ENCODE results near the gene NCAN.
"Not testable (repeated sequence)": the region's sequence is repeated elsewhere in the genome, so short reads cannot be mapped to it uniquely, and the experiment has no call there.

The NCAN gene

GRCh38 chr19:19170873-19171672 is 40.7 kb upstream of the NCAN start:
- TF ChIP-seq CTCF (IDR thresholded peaks at IDR 0.05; ENCODE audit: borderline replicate concordance, insufficient read depth, low read depth, low read length): no peak
- H3K4me3 ChIP-seq (ENCODE audit: low read depth, low read length): no peak overlapping the region

- TF ChIP-seq CTCF (IDR thresholded peaks at IDR 0.05; ENCODE audit: borderline replicate concordance, insufficient read depth, low read depth, low read length): no peak
- no peak overlapping the region for H3K4me3 ChIP-seq (ENCODE audit: low read depth, low read length)
Observed at GRCh38 chr19:19171821-19172532, 39.8 kb upstream of the NCAN start.

- not testable (repeated sequence) for H3K4me3 ChIP-seq (ENCODE audit: low read depth, low read length)
Observed at GRCh38 chr19:19173243-19173642, 38.5 kb upstream of the NCAN start.

- H3K4me3 ChIP-seq (ENCODE audit: low read depth, low read length): no peak overlapping the region
- no peak for TF ChIP-seq CTCF (IDR thresholded peaks at IDR 0.05; ENCODE audit: borderline replicate concordance, insufficient read depth, low read depth, low read length)
Observed at GRCh38 chr19:19176950-19177349, 34.8 kb upstream of the NCAN start.

- no peak for TF ChIP-seq CTCF (IDR thresholded peaks at IDR 0.05; ENCODE audit: borderline replicate concordance, insufficient read depth, low read depth, low read length)
- H3K4me3 ChIP-seq (ENCODE audit: low read depth, low read length): no peak overlapping the region
Observed at GRCh38 chr19:19179548-19180441, 32.0 kb upstream of the NCAN start.

- H3K4me3 ChIP-seq (ENCODE audit: low read depth, low read length): no peak overlapping the region
- TF ChIP-seq CTCF (IDR thresholded peaks at IDR 0.05; ENCODE audit: borderline replicate concordance, insufficient read depth, low read depth, low read length): no peak
Observed at GRCh38 chr19:19181488-19181998, 30.2 kb upstream of the NCAN start.
